ENCODE data around the gene FNIP1.

GRCh38 chr5:131637694-131638093 lies 159.1 kb downstream of the FNIP1 start:
- no peak for TF ChIP-seq CTCF (IDR thresholded peaks at IDR 0.05)
- TF ChIP-seq POLR2A (IDR thresholded peaks at IDR 0.05) = no peak
